Measurements from ENCODE around the gene MYO3B.

The MYO3B gene

DNA sequence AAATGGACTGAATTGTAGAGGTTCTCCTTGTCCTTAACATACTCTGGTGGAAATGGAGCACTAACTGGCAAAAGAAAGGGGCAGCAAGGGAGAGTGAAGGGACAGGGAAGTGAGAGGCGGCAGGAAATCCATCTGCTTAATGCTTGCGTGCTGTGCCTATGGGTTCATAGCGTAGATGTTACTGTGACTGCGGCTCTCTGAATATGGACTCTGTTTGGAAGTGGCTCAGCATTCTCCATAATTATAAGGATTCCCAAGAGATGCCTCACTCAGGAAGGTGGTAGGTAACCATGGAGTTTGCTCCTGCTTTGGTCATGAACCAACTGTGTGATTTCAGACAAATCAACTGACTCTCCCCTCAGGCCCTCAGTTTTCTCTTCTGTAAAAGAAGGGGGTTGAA lies 50.0 kb downstream of the MYO3B start:
- no peak for DNase-seq (ENCODE audit: low read depth)
- TF ChIP-seq, protein P1, sequence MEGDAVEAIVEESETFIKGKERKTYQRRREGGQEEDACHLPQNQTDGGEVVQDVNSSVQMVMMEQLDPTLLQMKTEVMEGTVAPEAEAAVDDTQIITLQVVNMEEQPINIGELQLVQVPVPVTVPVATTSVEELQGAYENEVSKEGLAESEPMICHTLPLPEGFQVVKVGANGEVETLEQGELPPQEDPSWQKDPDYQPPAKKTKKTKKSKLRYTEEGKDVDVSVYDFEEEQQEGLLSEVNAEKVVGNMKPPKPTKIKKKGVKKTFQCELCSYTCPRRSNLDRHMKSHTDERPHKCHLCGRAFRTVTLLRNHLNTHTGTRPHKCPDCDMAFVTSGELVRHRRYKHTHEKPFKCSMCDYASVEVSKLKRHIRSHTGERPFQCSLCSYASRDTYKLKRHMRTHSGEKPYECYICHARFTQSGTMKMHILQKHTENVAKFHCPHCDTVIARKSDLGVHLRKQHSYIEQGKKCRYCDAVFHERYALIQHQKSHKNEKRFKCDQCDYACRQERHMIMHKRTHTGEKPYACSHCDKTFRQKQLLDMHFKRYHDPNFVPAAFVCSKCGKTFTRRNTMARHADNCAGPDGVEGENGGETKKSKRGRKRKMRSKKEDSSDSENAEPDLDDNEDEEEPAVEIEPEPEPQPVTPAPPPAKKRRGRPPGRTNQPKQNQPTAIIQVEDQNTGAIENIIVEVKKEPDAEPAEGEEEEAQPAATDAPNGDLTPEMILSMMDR (conservative IDR thresholded peaks at IDR 0.05; ENCODE audit: low read depth, low read length): no peak
- H3K4me3 ChIP-seq (ENCODE audit: low read length): no peak overlapping the region

DNA sequence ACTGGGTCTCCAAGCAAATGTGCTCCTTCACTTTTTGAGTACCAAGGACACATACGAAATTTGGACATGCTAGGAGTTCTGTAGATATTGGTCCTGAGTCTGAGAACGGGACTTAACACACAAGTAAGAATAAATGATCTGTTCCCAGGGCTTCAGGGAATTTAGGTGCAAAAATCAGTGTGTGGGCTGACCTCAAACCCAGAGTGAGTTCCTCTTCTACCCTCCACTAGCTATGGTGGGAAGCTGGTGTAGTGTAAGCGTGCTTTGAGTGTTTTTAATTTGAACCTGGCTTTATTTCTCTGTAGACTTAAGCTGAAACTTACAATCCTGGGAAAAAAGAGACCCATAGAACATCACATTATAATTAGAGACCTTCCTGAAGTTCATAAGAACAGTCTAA lies 50.5 kb downstream of the MYO3B start:
- DNase-seq (ENCODE audit: low read depth): no peak
- H3K4me3 ChIP-seq (ENCODE audit: low read length): no peak overlapping the region
- TF ChIP-seq, protein P1 (conservative IDR thresholded peaks at IDR 0.05; ENCODE audit: low read depth, low read length): no peak

DNA sequence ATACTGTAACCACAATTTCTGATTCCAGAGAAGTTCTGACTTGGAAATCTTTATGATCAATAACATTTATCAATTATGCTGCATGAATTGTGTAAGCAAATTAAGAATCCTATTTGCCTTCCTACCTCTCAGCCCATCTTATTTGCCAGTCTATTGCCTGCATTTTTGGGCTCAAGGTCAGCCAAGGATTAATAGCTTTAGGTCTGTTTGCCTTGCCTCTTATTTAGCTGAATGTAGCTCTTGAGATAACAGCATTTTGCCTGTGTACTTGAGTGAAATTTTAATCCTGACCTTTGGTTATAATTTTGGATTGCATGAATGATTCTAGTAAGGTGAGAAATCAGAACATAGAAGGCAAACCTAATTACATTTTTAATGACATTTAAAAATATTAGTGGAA lies 51.2 kb downstream of the MYO3B start:
- no peak overlapping the region for H3K4me3 ChIP-seq (ENCODE audit: low read length)
- DNase-seq (ENCODE audit: low read depth): no peak
- TF ChIP-seq, protein P1 (conservative IDR thresholded peaks at IDR 0.05; ENCODE audit: low read depth, low read length): no peak

DNA sequence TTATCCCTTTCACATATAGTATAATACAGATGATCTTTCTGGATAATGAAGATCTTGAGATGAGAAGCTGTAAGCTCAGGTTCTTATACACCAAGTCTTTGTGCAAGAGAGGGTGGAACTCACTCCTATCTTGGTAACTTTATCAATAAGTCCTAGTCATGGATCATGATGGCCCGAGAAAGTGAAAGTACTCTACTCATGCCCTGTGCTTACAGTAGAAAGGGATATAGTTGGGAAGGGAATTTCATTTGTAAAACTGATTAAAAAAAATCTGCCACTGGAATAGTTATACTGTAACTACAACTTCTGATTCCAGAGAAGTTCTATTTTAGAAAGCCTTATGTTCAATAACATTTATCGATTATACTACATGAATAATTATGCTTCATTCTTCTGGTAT lies 51.8 kb downstream of the MYO3B start:
- no peak for DNase-seq (ENCODE audit: low read depth)
- H3K4me3 ChIP-seq (ENCODE audit: low read length): no peak overlapping the region
- TF ChIP-seq, protein P1 (conservative IDR thresholded peaks at IDR 0.05; ENCODE audit: low read depth, low read length): no peak

DNA sequence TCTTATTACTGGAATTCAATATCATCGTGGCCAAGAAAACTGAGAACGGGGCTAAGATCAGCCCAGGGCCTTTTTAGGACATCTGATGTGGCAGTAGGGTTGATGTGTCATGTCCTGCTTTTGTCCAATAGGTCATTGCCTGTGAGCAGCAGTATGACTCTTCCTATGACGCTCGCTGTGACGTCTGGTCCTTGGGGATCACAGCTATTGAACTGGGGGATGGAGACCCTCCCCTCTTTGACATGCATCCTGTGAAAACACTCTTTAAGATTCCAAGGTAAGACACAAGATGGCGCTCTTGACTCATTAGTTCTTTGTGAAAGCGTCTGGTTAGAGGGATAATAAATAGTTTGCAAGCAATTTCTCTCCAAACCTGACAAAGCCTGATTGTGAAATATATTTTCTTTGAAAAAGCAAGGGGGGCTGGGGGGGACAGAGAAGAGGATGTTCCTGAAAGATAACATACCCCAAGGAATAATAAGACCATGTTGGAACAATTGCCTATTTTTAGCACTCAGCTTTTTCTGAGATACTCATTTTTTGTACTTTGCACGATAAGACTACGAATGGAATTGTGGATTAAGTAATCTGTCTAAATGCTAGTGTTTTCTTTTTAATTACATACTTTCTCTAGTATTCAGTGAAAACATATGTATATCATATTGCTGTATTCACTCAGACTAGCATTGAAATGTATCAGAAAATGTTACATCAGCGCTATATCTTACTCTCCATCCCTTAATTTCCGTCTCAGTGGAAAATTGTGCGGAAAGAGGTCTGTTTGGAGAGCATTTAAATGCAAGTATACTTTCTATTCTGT lies 58.1 kb downstream of the MYO3B start:
- TF ChIP-seq, protein P1 (conservative IDR thresholded peaks at IDR 0.05; ENCODE audit: low read depth, low read length): peak; percentile 63
- DNase-seq (ENCODE audit: low read depth): no peak
- H3K4me3 ChIP-seq (ENCODE audit: low read length): no peak overlapping the region

DNA sequence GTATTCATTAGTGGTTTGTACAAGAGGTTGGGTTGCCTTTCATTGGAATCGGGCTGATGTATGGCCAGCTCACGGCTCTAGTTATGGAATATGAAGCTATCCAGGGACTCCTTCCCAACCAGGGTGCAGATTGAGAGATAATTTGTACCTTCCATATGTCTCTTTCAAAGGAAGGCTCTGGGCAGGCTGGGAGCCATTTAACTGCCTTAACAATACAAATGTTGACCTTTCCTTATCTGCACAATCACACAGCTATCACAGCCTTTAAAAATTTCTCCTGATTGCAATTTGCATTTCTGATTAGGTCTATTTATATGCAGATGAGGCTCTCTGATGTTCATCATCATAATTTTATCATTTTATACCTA lies 58.7 kb downstream of the MYO3B start:
- DNase-seq (ENCODE audit: low read depth): no peak
- H3K4me3 ChIP-seq (ENCODE audit: low read length): no peak overlapping the region
- TF ChIP-seq, protein P1 (conservative IDR thresholded peaks at IDR 0.05; ENCODE audit: low read depth, low read length): no peak

DNA sequence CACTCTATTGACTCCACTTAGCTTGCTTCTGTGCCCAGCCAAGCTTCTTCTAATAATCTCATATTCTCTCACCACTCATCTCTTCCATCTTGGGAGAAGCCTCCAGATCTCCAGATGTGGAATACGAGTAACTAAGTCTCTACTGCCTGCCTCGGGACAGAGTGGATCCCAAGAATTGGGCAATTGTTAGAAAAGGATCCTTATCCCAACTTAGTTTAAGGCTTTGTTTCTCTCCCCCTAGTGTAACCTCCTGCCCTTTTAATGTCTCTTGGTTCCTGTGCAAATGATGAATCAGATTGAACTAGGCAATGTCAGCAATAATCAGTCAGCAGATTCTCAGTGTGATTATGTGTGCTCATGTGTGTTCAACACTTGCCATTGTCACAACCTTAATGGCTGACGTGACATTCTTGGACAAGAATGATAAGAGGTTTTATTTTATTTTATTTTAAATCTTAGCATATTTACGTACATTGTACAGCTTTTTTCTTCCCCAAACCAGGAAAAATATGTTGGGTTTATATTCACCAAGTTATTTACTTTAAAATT lies 59.7 kb downstream of the MYO3B start:
- DNase-seq (ENCODE audit: low read depth): no peak
- TF ChIP-seq, protein P1 (conservative IDR thresholded peaks at IDR 0.05; ENCODE audit: low read depth, low read length): no peak
- no peak overlapping the region for H3K4me3 ChIP-seq (ENCODE audit: low read length)

Measured in retinal pigment epithelial cell (primary cell).